ENCODE data around the gene VPS13D.

VPS13D gene

GRCh38 chr1:12488666-12489354 is 259.0 kb downstream of the VPS13D start:
- DNase-seq (ENCODE audit: low read depth, low spot score): no peak

- DNase-seq (ENCODE audit: low read depth, low spot score): no peak
Observed at GRCh38 chr1:12490532-12491142, 260.8 kb downstream of the VPS13D start.

- DNase-seq (ENCODE audit: low read depth, low spot score): no peak
Observed at GRCh38 chr1:12491656-12492055, 261.8 kb downstream of the VPS13D start.

GRCh38 chr1:12495725-12496124 is 265.9 kb downstream of the VPS13D start:
- no peak for DNase-seq (ENCODE audit: low read depth, low spot score)

- DNase-seq (ENCODE audit: low read depth, low spot score): no peak
Observed at GRCh38 chr1:12496154-12496961, 266.5 kb downstream of the VPS13D start.

GRCh38 chr1:12499539-12500240 is 269.9 kb downstream of the VPS13D start:
- DNase-seq (ENCODE audit: low read depth, low spot score): no peak

GRCh38 chr1:12501661-12502060 is 271.8 kb downstream of the VPS13D start:
- DNase-seq (ENCODE audit: low read depth, low spot score): no peak

GRCh38 chr1:12502336-12503109 is 272.7 kb downstream of the VPS13D start:
- DNase-seq (ENCODE audit: low read depth, low spot score): no peak

GRCh38 chr1:12503709-12504108 is 273.9 kb downstream of the VPS13D start:
- no peak for DNase-seq (ENCODE audit: low read depth, low spot score)

GRCh38 chr1:12504601-12505000 is 274.8 kb downstream of the VPS13D start:
- DNase-seq (ENCODE audit: low read depth, low spot score): no peak

GRCh38 chr1:12505231-12505630 is 275.4 kb downstream of the VPS13D start:
- no peak for DNase-seq (ENCODE audit: low read depth, low spot score)

GRCh38 chr1:12505639-12506280 is 275.9 kb downstream of the VPS13D start:
- no peak for DNase-seq (ENCODE audit: low read depth, low spot score)

GRCh38 chr1:12506281-12507280 is 276.8 kb downstream of the VPS13D start:
- DNase-seq (ENCODE audit: low read depth, low spot score): no peak

- no peak for DNase-seq (ENCODE audit: low read depth, low spot score)
Observed at GRCh38 chr1:12507631-12508030, 277.8 kb downstream of the VPS13D start.

GRCh38 chr1:12508849-12509248 is 279.0 kb downstream of the VPS13D start:
- no peak for DNase-seq (ENCODE audit: low read depth, low spot score)

- DNase-seq (ENCODE audit: low read depth, low spot score): no peak
Observed at GRCh38 chr1:12511128-12511484, 281.3 kb downstream of the VPS13D start.

GRCh38 chr1:12511516-12512468 is 282.0 kb downstream of the VPS13D start:
- DNase-seq (ENCODE audit: low read depth, low spot score): no peak

- DNase-seq (ENCODE audit: low read depth, low spot score): no peak
Observed at GRCh38 chr1:12513181-12513580, 283.4 kb downstream of the VPS13D start.

Data from smooth muscle cell of the brain vasculature (primary cell).